ENCODE results near the gene ADCY5.

ADCY5 gene

DNA sequence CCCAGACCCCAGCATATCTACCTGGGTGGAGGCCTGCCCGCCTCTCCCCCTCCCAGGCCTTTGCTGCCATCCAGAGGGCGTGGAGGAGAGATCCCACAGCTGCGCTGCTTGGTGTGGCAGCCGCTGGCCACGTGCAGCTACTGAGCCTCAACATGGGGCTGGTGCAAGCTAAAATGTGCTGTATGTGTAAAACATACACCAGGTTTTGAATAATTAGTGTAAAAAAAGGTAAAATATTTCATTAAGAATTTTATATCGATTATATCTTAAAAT is 151.3 kb downstream of the ADCY5 start:
- no peak for DNase-seq

DNA sequence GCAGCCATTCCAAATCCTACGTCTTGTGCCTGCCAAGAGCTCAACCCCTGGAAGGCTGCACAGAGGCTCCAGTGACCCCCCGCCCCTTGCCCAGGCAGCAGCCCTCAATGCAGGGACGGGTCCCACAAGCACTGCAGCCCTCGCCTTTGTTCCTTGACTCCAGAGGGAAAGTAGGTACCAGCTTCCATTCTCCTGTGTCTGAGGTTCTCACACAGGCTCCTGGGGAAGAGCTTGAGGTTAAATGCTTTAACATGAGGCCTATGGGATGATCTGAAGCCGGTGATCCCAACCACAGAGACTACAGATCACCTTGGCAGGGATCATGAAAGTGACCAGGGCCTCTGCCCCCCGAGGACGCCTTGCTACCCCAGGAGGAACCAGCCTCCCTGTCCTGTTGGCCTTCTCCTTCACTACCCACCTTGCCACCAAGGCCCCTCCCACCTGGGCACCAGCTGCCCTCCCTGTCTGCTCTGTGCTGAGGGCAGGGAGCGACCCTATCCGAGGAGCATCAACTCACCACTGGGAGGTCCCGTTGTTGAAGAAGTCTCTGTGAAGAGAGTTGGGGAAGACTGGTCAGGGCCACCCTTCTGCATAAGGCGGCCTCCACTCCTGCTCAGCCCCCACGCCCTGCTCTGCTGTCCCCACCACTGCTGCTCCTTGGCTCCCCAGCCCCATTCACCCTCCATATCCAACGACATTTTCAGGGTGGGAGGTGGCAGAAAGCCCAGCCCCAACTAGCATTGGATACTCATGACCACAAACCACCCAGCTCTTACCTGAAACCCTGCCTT is 151.9 kb downstream of the ADCY5 start:
- DNase-seq = no peak

- no peak for DNase-seq
Measured at GRCh38 chr3:123296261-123296660, 152.6 kb downstream of the ADCY5 start.

GRCh38 chr3:123295901-123296250 is 153.0 kb downstream of the ADCY5 start:
- DNase-seq = no peak

- DNase-seq = no peak
Measured at GRCh38 chr3:123295171-123295900, 153.6 kb downstream of the ADCY5 start.

- DNase-seq = no peak
Measured at GRCh38 chr3:123294296-123294938, 154.5 kb downstream of the ADCY5 start.

DNA sequence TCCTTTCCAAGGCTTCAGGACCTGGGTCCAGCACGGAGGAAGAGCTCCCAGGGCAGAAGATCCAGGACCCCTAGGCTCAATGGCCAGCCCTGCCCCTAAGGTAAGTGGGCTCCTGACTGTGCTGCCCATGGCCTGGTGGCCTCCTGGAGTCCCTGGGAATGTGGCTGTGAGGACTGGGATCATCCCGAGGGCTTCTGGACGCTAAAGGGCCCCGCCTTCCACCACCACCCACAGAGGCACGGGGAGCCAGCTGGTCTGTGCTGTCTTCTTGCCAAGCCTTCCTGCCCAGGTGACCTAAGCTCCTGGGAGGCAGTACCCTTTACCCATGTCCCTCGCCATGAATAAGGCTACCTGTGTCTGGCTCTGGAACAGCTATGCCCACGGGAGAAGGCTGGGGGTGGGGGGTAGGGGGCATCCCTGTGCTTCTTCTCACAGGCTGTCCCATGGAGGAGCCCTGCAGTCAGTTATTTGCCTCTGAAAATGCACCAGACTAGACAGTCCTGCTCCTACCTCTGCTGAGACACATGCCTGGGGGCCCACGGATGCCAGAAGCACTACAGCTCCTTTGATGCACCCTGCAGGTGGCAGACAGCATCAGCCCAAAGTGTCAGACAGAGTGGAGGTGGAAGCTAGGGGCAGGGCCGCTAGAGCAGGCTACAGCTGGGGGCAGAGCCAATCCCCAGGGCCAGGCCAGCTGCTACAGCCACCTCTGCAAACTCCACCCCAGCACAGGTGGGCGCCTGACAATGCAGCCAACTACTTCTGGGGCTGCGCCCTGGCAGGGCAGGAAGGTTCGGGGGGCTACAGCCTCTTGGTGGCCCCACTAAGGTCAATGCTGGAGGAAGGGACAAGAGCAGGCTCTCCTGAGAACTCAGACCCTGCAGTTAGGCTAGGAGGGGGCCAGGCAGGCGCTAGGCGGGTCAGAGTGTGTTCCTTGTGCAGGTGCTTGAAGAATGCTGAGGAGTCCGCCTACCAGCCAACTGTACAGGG is 156.3 kb downstream of the ADCY5 start:
- no peak for DNase-seq

DNA sequence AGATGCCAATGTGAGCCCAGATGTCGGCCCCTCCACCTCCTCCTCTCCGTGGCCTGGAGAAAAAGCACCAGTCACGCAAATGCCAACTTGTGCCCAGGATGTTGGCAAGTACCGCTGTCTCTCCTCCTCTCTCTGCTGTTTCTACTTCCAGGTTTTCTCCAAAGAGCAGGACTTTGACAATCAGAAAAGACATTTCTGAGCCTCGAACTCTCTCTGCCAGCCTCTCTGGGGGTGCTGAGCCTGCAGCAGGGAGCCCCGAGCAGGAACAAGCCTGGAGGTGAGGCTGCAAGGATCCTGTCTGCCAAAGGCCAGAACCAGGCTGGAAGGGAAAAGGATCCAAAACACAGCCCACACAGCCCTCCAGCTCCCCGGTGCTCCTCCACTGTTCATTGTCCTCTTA is 157.5 kb downstream of the ADCY5 start:
- DNase-seq = no peak

- no peak for DNase-seq
Measured at GRCh38 chr3:123290962-123291361, 157.9 kb downstream of the ADCY5 start.

DNA sequence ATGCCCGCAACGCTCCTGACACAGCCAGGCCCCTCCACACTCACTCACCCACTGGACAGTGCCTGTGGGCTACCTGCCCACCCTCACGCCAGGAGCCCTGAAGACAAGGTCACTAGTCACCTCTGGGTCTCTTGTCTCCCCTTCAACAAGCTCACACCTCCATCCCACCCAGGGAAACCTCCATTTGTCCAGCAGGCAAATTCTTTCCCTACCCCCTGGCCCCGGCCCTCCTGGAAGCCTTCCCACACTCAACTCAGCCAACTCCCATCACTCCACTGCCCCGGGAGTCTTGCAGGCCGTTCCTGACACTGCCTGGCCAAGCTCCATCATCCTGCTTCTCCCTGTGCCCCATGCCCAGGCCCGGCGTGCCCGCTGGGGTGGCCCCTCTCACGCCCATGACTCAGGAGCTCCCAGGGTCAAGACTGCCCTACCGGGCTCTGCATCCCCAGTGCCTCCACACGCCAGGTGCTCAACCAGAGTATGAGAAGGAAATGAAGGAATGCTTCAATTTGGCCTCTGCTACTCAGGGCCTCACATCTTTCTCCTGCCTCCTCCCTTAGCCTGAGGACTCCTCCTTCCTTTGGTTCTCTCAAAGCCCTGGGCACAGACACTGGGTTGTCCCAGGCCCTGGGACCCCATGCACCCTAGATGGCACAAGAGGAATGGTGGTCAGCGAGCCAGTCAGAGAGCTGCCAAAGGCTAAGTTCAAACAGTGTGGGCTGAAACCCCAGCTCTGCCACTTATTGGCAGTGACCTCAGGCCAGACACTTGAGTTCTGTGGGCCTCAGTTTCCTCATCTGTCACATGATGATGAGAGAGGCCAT is 158.6 kb downstream of the ADCY5 start:
- DNase-seq = no peak

DNA sequence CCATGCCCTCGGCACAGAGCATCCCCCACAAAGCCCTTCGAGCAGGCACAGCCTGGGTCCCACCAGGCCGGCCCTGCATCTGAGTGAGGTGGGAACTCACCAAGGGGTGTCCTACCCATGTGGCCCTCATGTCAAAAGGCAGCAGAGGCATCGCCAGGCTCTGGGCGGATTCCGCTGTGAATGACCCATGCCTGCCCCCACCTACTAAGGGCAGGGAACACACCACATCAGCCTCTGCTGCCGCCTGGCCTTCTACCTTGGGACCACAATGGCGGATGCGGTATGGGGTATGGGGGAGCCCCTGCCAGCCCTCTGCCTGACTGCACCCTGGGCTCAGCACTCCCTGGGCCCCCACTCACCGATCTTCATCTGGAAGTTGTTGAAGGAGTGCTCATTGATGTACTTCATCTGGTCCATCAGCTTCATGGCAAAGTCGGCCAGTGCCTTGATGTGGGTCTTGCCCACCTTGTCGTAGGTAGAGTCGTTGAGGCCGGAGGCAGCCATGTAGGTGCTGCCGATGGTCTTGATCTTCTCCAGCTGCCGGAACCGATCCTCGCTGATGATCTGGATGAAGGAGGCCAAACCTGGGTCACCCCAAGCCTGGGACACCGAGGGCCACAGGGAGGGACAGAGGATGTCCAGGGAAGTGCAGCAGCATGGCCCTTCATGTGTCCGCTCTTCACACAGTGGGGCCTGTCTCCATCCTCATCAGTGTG is 159.3 kb downstream of the ADCY5 start:
- no peak for DNase-seq

DNA sequence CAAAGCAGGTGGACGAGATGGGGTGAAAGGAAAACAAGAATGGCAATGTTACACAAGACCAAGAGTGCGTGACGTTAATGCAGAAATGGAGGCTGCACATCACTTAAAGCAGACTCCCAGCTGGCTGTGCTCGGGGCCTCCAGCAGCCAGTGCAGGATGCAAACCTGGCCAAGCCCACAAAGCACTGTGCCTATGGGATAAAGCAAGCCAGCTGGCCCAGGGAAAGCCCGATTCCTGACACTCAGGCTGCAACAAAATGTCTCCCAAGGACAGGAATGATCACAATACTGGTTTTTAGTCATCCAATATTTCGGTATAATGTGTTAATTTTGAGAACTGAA is 161.0 kb downstream of the ADCY5 start:
- DNase-seq = no peak

GRCh38 chr3:123287051-123287961 is 161.6 kb downstream of the ADCY5 start:
- no peak for DNase-seq

- peak; percentile 44 to 57 for DNase-seq
Measured at GRCh38 chr3:123286308-123287023, 162.4 kb downstream of the ADCY5 start.

DNA sequence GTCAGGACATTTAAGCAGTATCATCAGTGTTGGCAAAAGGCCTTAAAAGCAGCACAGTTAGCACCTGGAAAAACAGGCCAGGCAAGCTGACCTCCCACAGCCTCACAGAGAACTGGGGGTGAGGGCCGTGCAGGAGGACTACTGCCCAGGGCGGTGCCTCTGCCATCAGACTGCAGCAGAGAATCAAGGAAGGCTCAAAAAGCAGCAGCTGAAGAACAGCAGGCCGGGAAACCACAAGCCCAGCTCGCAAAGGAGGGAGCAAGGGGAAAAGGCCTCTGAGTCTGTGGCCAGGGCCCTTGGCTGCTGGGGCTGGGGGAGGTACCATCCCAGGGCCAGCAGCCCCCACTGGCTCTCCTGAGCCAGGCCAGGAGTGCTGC is 163.0 kb downstream of the ADCY5 start:
- no peak for DNase-seq

- DNase-seq = no peak
Measured at GRCh38 chr3:123285479-123285878, 163.4 kb downstream of the ADCY5 start.

- DNase-seq = no peak
Measured at GRCh38 chr3:123285066-123285465, 163.8 kb downstream of the ADCY5 start.

DNA sequence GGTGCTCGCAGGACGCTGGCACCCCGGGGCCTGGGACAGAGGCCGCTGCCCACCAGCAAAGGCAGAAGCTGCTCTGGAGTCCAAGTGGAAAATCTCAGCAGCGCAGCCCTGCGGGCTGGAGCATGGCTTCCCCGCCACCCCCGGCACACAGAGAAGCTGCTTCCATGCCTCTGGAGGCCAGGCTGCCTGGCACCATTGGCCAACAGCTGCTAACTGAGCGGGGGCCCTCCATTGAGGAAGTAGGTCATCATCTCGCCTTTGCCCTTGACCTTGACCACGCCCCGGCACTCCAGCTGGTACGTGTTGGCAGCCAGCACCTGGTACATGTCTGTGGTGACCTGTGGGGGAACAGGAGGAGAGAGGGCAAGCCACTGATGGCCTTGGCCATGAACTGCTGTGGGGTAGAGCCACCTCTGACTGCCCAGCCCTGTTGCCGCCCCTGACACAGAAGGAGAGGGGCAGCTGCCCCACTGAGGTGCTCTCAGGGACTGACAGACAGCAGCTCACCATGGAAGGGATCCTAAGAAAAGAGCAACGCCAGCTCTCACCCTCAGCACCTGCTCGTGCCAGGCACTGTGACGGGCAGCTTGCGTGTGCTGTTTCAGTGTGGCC is 164.4 kb downstream of the ADCY5 start:
- DNase-seq = no peak
